ENCODE results near the gene P2RX3. TPM values are rescaled to one million over a fixed set of nuclear protein-coding genes. Genes with fewer than 3 reads are reported as not detected.

The P2RX3 gene
- total RNA-seq, 4 donors from 2014 or later: not detected

GRCh38 chr11:57339328-57339727 is 1.2 kb downstream of the P2RX3 start:
- intact Hi-C loops (cut with DNase I; ENCODE audit: low total_unique reads): no loop called here
- no peak for DNase-seq
- Histone ChIP-seq H3K27ac (no peak overlapping the region), H3K4me1 (peaks cover 11 to 14% of the 10 kb centered on the region in 2 donors), H3K4me3 (no peak overlapping the region), H3K27me3 (no peaks in the 10 kb centered on the region), H3K9me3 (no peaks in the 10 kb centered on the region), H3K36me3 (no peaks in the 10 kb centered on the region)
- in situ Hi-C loops (cut with MboI; ENCODE audit: low sequenced_read_pairs in 4 of 4): loop anchor here in 3 of 4 donors (25.0 kb wide), 4 partner anchors 102 to 423 kb away; partner anchors contain the start of genes APLNR (in 1 of the 3), BTBD18 (in 1 of the 3), CTNND1 (in 1 of the 3) and YPEL4 (in 1 of the 3)
- ATAC-seq: no peak
- TF ChIP-seq, protein P1, sequence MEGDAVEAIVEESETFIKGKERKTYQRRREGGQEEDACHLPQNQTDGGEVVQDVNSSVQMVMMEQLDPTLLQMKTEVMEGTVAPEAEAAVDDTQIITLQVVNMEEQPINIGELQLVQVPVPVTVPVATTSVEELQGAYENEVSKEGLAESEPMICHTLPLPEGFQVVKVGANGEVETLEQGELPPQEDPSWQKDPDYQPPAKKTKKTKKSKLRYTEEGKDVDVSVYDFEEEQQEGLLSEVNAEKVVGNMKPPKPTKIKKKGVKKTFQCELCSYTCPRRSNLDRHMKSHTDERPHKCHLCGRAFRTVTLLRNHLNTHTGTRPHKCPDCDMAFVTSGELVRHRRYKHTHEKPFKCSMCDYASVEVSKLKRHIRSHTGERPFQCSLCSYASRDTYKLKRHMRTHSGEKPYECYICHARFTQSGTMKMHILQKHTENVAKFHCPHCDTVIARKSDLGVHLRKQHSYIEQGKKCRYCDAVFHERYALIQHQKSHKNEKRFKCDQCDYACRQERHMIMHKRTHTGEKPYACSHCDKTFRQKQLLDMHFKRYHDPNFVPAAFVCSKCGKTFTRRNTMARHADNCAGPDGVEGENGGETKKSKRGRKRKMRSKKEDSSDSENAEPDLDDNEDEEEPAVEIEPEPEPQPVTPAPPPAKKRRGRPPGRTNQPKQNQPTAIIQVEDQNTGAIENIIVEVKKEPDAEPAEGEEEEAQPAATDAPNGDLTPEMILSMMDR (IDR thresholded peaks at IDR 0.05 in 4 of 5, conservative IDR thresholded peaks at IDR 0.05 in 1 of 5): no peak
- TF ChIP-seq POLR2A (IDR thresholded peaks at IDR 0.05): no peak

DNA sequence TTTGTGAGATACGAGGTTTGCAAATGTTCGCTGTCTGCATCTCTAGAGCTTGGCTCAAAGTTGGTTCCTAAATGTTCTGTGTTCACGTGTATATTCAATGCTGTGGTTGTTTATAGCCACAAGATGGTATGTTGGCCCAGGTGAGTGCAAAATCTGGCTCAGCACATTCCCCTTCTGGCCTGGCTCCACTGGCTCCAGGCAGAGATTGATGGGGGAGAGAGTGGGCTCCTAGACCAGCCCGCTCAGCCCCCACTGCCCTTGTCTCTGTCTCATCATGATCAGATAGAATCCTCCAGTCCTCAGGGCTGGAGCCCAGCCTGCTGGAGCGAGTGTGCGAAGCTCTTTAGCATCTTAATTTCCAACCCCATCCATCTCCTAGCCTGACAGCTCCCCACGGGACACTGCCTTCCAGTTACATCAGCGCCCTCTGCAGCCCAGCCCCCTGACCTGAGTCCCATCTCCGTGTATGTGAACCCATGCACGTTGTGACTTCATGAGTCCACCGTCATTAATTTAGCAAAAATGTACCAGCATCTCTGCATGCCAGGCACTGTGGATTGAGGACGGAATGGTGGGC is 2.0 kb downstream of the P2RX3 start:
- in situ Hi-C loops (cut with MboI; ENCODE audit: low sequenced_read_pairs in 4 of 4): loop anchor here (10.0 to 25.0 kb wide), 6 partner anchors 103 to 422 kb away; partner anchors contain the start of genes YPEL4 (in 3 of the 4), APLNR (in 1 of the 4), BTBD18 (in 1 of the 4) and CTNND1 (in 1 of the 4)
- Histone ChIP-seq H3K9me3 (no peaks in the 10 kb centered on the region), H3K4me3 (no peak overlapping the region), H3K27ac (no peak overlapping the region), H3K27me3 (no peaks in the 10 kb centered on the region), H3K36me3 (no peaks in the 10 kb centered on the region), H3K4me1 (peaks cover 6 to 8% of the 10 kb centered on the region in 2 donors)
- peak in 1 of 2 donors; percentile 14 for ATAC-seq
- no peak for DNase-seq
- intact Hi-C loops (cut with DNase I; ENCODE audit: low total_unique reads): loop anchor here (10.0 kb wide), 1 partner anchor 495 kb away; no protein-coding TSS in a partner anchor
- TF ChIP-seq POLR2A (IDR thresholded peaks at IDR 0.05): no peak
- TF ChIP-seq, protein P1 (IDR thresholded peaks at IDR 0.05 in 4 of 5, conservative IDR thresholded peaks at IDR 0.05 in 1 of 5): no peak

DNA sequence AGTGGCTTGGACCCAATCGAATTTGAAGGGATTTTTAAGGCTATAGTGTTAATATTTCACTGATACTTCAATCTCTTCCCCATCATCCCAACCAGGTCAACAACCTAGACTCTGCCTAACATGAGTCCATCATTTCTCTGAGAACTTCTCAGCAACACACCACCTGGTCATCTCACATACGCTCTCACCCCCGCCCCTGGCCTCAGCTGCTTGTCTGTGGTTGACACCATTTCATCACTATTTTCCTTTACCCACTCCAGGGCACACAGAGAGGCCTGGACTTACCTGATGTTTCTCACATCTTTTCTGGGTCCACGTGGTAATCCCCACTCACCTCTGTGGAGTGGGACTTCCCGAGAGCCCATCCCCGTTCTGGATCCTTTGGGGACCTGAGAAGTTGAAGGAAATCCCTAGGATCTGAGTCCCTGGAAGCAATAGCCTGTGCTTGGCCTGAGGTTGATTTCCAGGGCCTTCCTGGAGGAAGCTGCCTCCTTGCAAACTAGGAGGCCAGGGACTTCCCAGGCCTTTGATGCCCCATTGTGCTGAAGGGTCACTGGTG is 3.2 kb downstream of the P2RX3 start:
- Histone ChIP-seq H3K27me3 (no peaks in the 10 kb centered on the region), H3K4me1 (peaks cover 3% of the 10 kb centered on the region in 2 donors), H3K27ac (no peak overlapping the region), H3K9me3 (no peaks in the 10 kb centered on the region), H3K4me3 (no peak overlapping the region), H3K36me3 (no peaks in the 10 kb centered on the region)
- in situ Hi-C loops (cut with MboI; ENCODE audit: low sequenced_read_pairs in 4 of 4) (loop anchor here (10.0 to 25.0 kb wide), 6 partner anchors 104 to 421 kb away; partner anchors contain the start of genes YPEL4 (in 3 of the 4), APLNR (in 1 of the 4), BTBD18 (in 1 of the 4) and CTNND1 (in 1 of the 4)), intact Hi-C loops (cut with DNase I; ENCODE audit: low total_unique reads) (loop anchor here (10.0 kb wide), 1 partner anchor 497 kb away; no protein-coding TSS in a partner anchor)
- TF ChIP-seq, protein P1 (IDR thresholded peaks at IDR 0.05 in 4 of 5, conservative IDR thresholded peaks at IDR 0.05 in 1 of 5): no peak
- no peak for TF ChIP-seq POLR2A (IDR thresholded peaks at IDR 0.05)
- no peak for ATAC-seq
- no peak for DNase-seq

- TF ChIP-seq POLR2A (IDR thresholded peaks at IDR 0.05): no peak
- TF ChIP-seq, protein P1 (IDR thresholded peaks at IDR 0.05 in 4 of 5, conservative IDR thresholded peaks at IDR 0.05 in 1 of 5): no peak
- Histone ChIP-seq H3K27me3 (no peaks in the 10 kb centered on the region), H3K36me3 (no peaks in the 10 kb centered on the region), H3K4me3 (no peak overlapping the region), H3K27ac (no peak overlapping the region), H3K9me3 (no peaks in the 10 kb centered on the region), H3K4me1 (no peaks in the 10 kb centered on the region)
- intact Hi-C loops (cut with DNase I; ENCODE audit: low total_unique reads) (loop anchor here (10.0 kb wide), 1 partner anchor 498 kb away; no protein-coding TSS in a partner anchor), in situ Hi-C loops (cut with MboI; ENCODE audit: low sequenced_read_pairs in 4 of 4) (loop anchor here (10.0 to 25.0 kb wide), 6 partner anchors 105 to 420 kb away; partner anchors contain the start of genes YPEL4 (in 3 of the 4), APLNR (in 1 of the 4), BTBD18 (in 1 of the 4) and CTNND1 (in 1 of the 4))
- DNase-seq: no peak
- ATAC-seq: no peak
Observed at GRCh38 chr11:57342702-57343101, 4.5 kb downstream of the P2RX3 start.

All from gastrocnemius medialis (tissue), 4 donors.